Mesenchymal stem cell (in vitro differentiated cells and primary cell): ENCODE measurements around the gene AHSA1.

ENCODE experiments used
- DNase-seq: peaks from one replicate; pipeline ENCODE4 v3.0.0-alpha.2; 2013
- H2AFZ ChIP-seq: one replicate; pipeline ENCODE4 v1.6.1; 2013; ENCODE audit warnings: low read depth, mild to moderate bottlenecking, control low read depth, inconsistent platforms, low read length, moderate library complexity
- H2AK5ac ChIP-seq: 2 replicates; pipeline ENCODE4 v1.6.1; 2013; ENCODE audit warnings: low read length, moderate library complexity, mild to moderate bottlenecking, inconsistent platforms; ENCODE audit not compliant: severe bottlenecking
- H2BK120ac ChIP-seq: one replicate; pipeline ENCODE4 v1.6.1; 2013; ENCODE audit warnings: low read depth, mild to moderate bottlenecking, inconsistent platforms, low read length, moderate library complexity
- H2BK12ac ChIP-seq, 2 experiments: one replicate each; pipeline ENCODE4 v1.6.1; 2013; ENCODE audit warnings: inconsistent platforms in 2 of 2, low read length in 2 of 2, mild to moderate bottlenecking in 2 of 2, moderate library complexity in 2 of 2, control low read depth in 1 of 2
- H2BK15ac ChIP-seq: one replicate; pipeline ENCODE4 v1.6.1; 2013; ENCODE audit warnings: mild to moderate bottlenecking, low read depth, inconsistent platforms; ENCODE audit not compliant: poor library complexity, severe bottlenecking
- H2BK5ac ChIP-seq: 2 replicates; pipeline ENCODE4 v1.6.1; 2013; ENCODE audit warnings: low read depth, mild to moderate bottlenecking, low read length, control low read depth, inconsistent platforms; ENCODE audit not compliant: poor library complexity, severe bottlenecking
- H3K14ac ChIP-seq, 2 experiments: one replicate each; pipeline ENCODE4 v1.6.1; 2013; ENCODE audit warnings: inconsistent platforms in 2 of 2, low read length in 2 of 2, control low read depth in 1 of 2, mild to moderate bottlenecking in 1 of 2, moderate library complexity in 1 of 2
- H3K18ac ChIP-seq, 2 experiments: one replicate each; pipeline ENCODE4 v1.6.1; 2013; ENCODE audit warnings: inconsistent platforms in 2 of 2, low read length in 2 of 2, control low read depth in 1 of 2, low read depth in 1 of 2, mild to moderate bottlenecking in 1 of 2
- H3K23ac ChIP-seq, 2 experiments: one replicate each; pipeline ENCODE4 v1.6.1; 2013; ENCODE audit warnings: inconsistent platforms in 2 of 2, low read length in 2 of 2, mild to moderate bottlenecking in 2 of 2, moderate library complexity in 2 of 2, control low read depth in 1 of 2
- H3K27ac ChIP-seq: 2 replicates; pipeline ENCODE4 v1.5.1; 2013; ENCODE audit warnings: mild to moderate bottlenecking, moderate library complexity, low read length, control low read depth, inconsistent platforms; ENCODE audit not compliant: poor library complexity, severe bottlenecking
- H3K27me3 ChIP-seq, 2 experiments: 2 replicates each; pipeline versions ENCODE4 v1.6.1 to v1.7.0; 2013; ENCODE audit warnings: low read length in 2 of 2, mild to moderate bottlenecking in 2 of 2, moderate library complexity in 2 of 2, control low read depth in 1 of 2, inconsistent platforms in 1 of 2; ENCODE audit not compliant: control insufficient read depth in 1 of 2, insufficient read depth in 1 of 2
- H3K36me3 ChIP-seq, 2 experiments: 2 replicates each; pipeline versions ENCODE4 v1.6.1 to v1.7.0; 2013; ENCODE audit warnings: low read length in 2 of 2, control low read depth in 1 of 2, inconsistent platforms in 1 of 2, low read depth in 1 of 2, mild to moderate bottlenecking in 1 of 2; ENCODE audit not compliant: insufficient read depth in 2 of 2, control insufficient read depth in 1 of 2
- H3K4ac ChIP-seq, 2 experiments: one replicate each; pipeline ENCODE4 v1.6.1; 2013; ENCODE audit warnings: inconsistent platforms in 2 of 2, low read length in 2 of 2, mild to moderate bottlenecking in 2 of 2, moderate library complexity in 2 of 2, control low read depth in 1 of 2, low read depth in 1 of 2
- H3K4me1 ChIP-seq: 2 replicates; pipeline ENCODE4 v1.6.1; 2013; ENCODE audit warnings: low read depth, low read length, control low read depth; ENCODE audit not compliant: control insufficient read depth, insufficient read depth
- H3K4me2 ChIP-seq: 2 replicates; pipeline ENCODE4 v1.6.1; 2013; ENCODE audit warnings: low read length, mild to moderate bottlenecking, inconsistent platforms; ENCODE audit not compliant: poor library complexity, severe bottlenecking
- H3K4me3 ChIP-seq, 2 experiments: 2 replicates each; pipeline versions ENCODE4 v1.5.1 to v1.7.0; 2013; ENCODE audit warnings: low read length in 2 of 2, mild to moderate bottlenecking in 2 of 2, control low read depth in 1 of 2, low read depth in 1 of 2; ENCODE audit not compliant: insufficient read depth in 1 of 2
- H3K79me1 ChIP-seq: replicated peaks from 2 replicates; pipeline ENCODE4 v1.6.1; 2013; ENCODE audit warnings: mild to moderate bottlenecking, control low read depth, low read length, inconsistent platforms; ENCODE audit not compliant: poor library complexity, severe bottlenecking
- H3K9ac ChIP-seq: 2 replicates; pipeline ENCODE4 v1.7.0; 2013; ENCODE audit warnings: mild to moderate bottlenecking, low read length, moderate library complexity
- H3K9me3 ChIP-seq: 2 replicates; pipeline ENCODE4 v1.7.0; 2013; ENCODE audit warnings: mild to moderate bottlenecking, low read length; ENCODE audit not compliant: control insufficient read depth
- H4K8ac ChIP-seq: one replicate; pipeline ENCODE4 v1.6.1; 2013; ENCODE audit warnings: inconsistent platforms, mild to moderate bottlenecking, low read length, moderate library complexity
- H4K91ac ChIP-seq: one replicate; pipeline ENCODE4 v1.6.1; 2013; ENCODE audit warnings: mild to moderate bottlenecking, low read length, inconsistent platforms
- WGBS: methylation state at CpG from one replicate; pipeline ENCODE4 v1.1.7; 2013; ENCODE audit warnings: mixed read lengths; 5-methylcytosine and 5-hydroxymethylcytosine counted together

Gene AHSA1

DNA sequence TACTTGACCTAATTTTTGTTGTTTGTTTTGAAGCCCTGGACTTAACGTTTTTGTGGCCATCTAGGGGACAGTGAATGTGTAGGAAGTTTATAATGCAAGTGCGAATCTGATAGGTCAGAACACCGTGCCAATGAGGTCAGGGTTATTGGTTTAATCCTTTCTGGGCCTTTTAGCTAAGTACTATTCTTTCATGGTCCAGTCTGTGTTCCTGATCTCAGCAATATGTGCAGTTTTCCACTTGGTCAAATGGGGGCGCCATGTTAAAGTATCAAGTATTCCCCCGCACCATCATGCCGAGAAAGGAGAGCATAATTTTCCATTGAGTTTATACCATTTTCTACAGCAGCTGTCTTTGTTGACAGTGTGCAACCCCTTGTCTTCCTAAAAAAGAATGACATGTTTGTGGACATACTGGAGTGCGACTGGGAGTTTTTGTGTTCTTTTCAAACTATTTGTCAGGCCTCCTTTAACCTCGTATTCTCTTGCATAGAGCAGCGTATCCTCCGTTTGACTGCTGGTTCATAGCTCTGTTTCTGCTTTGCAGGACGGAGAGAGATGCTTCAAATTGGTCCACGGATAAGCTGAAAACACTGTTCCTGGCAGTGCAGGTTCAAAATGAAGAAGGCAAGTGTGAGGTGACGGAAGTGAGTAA lies 1.3 kb downstream of the AHSA1 start:
- H3K36me3 ChIP-seq: peaks cover 25 to 43% of the 10 kb centered on the region in 2 experiments
- H3K79me1 ChIP-seq: peaks cover 22% of the 10 kb centered on the region
- no peak overlapping the region for H4K91ac ChIP-seq
- no peak overlapping the region for H2AK5ac ChIP-seq
- DNase-seq: peak; percentile 84
- H4K8ac ChIP-seq: no peak overlapping the region
- peak overlapping the region in 1 of 2 experiments; percentile 92 for H3K4me3 ChIP-seq
- H3K9ac ChIP-seq: peak overlapping the region; percentile 91
- no peak overlapping the region for H3K23ac ChIP-seq
- no peak overlapping the region for H3K14ac ChIP-seq
- no peak overlapping the region for H3K27ac ChIP-seq
- peak overlapping the region; percentile 73 for H3K4me2 ChIP-seq
- H3K18ac ChIP-seq: no peak overlapping the region
- no peak overlapping the region for H2AFZ ChIP-seq
- no peak overlapping the region for H2BK120ac ChIP-seq
- H3K4ac ChIP-seq: no peak overlapping the region
- no peak overlapping the region for H2BK12ac ChIP-seq
- H3K9me3 ChIP-seq: no peaks in the 10 kb centered on the region
- H3K4me1 ChIP-seq: peaks cover 2% of the 10 kb centered on the region
- H2BK15ac ChIP-seq: no peak overlapping the region
- H3K27me3 ChIP-seq: no peaks in the 10 kb centered on the region
- no peak overlapping the region for H2BK5ac ChIP-seq
- 54% methylated on average over 13 of the region's 13 CpGs for WGBS

DNA sequence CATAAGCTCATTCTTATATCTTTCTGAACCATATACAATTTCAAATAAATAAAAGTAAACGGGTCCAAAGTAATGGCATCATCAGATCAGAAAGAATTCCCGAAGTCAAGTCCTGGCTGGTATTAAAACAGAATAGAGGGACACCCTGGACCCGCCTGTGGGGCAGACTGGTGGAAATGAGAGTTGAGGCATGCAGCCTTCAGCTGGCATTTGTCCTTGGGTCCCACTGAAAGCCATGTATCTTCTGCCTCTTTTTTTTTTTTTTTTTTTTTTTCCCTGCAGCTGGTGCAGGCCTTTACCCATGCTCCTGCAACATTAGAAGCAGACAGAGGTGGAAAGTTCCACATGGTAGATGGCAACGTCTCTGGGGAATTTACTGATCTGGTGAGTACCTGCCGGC lies 9.9 kb downstream of the AHSA1 start:
- Histone ChIP-seq H4K91ac (no peak overlapping the region), H3K23ac (no peak overlapping the region), H2AFZ (no peak overlapping the region), H2BK120ac (no peak overlapping the region), H3K79me1 (peaks cover 13% of the 10 kb centered on the region), H3K36me3 (peaks cover 42 to 67% of the 10 kb centered on the region in 2 experiments), H2BK12ac (no peak overlapping the region), H3K27me3 (peaks cover 4 to 5% of the 10 kb centered on the region in 2 experiments), H4K8ac (no peak overlapping the region), H3K9ac (no peak overlapping the region), H3K4me2 (no peak overlapping the region), H3K9me3 (no peaks in the 10 kb centered on the region), H3K27ac (no peak overlapping the region), H2AK5ac (no peak overlapping the region), H3K18ac (no peak overlapping the region), H2BK15ac (no peak overlapping the region), H3K4me1 (peaks cover 2% of the 10 kb centered on the region), H3K4me3 (no peak overlapping the region), H2BK5ac (no peak overlapping the region), H3K14ac (no peak overlapping the region), H3K4ac (no peak overlapping the region)
- DNase-seq: no peak
- 98% methylated on average over 4 of the region's 5 CpGs for WGBS

- Histone ChIP-seq H3K18ac (no peak overlapping the region), H3K14ac (no peak overlapping the region), H3K4me1 (peaks cover 2% of the 10 kb centered on the region), H3K79me1 (peaks cover 9% of the 10 kb centered on the region), H3K4ac (no peak overlapping the region), H2BK12ac (no peak overlapping the region), H4K91ac (no peak overlapping the region), H3K23ac (no peak overlapping the region), H3K27me3 (peaks cover 10 to 14% of the 10 kb centered on the region in 2 experiments), H3K4me3 (no peak overlapping the region), H3K36me3 (peaks cover 31 to 54% of the 10 kb centered on the region in 2 experiments), H3K4me2 (no peak overlapping the region), H2BK5ac (no peak overlapping the region), H4K8ac (no peak overlapping the region), H3K27ac (no peak overlapping the region), H2BK15ac (no peak overlapping the region), H3K9me3 (no peaks in the 10 kb centered on the region), H3K9ac (no peak overlapping the region), H2AK5ac (no peak overlapping the region), H2AFZ (no peak overlapping the region), H2BK120ac (no peak overlapping the region)
- WGBS: 90% methylated on average over 12 of the region's 14 CpGs
- no peak for DNase-seq
Measured at GRCh38 chr14:77469067-77469505, 11.2 kb downstream of the AHSA1 start.

- no peak overlapping the region for H3K4me2 ChIP-seq
- no peak overlapping the region for H2BK120ac ChIP-seq
- H2BK5ac ChIP-seq: no peak overlapping the region
- H4K91ac ChIP-seq: no peak overlapping the region
- H3K9ac ChIP-seq: no peak overlapping the region
- H3K18ac ChIP-seq: no peak overlapping the region
- H2BK15ac ChIP-seq: no peak overlapping the region
- H3K23ac ChIP-seq: no peak overlapping the region
- no peak overlapping the region for H3K4ac ChIP-seq
- peaks cover 2% of the 10 kb centered on the region for H3K4me1 ChIP-seq
- 100% methylated on average over 1 of the region's 1 CpG for WGBS
- no peak overlapping the region for H2BK12ac ChIP-seq
- peaks cover 5% of the 10 kb centered on the region for H3K79me1 ChIP-seq
- no peaks in the 10 kb centered on the region for H3K9me3 ChIP-seq
- H2AFZ ChIP-seq: no peak overlapping the region
- H2AK5ac ChIP-seq: peak overlapping the region; percentile 43
- H4K8ac ChIP-seq: no peak overlapping the region
- no peak overlapping the region for H3K4me3 ChIP-seq
- H3K27me3 ChIP-seq: peaks cover 14 to 18% of the 10 kb centered on the region in 2 experiments
- no peak overlapping the region for H3K27ac ChIP-seq
- no peak overlapping the region for H3K14ac ChIP-seq
- DNase-seq: no peak
- H3K36me3 ChIP-seq: peaks cover 28 to 49% of the 10 kb centered on the region in 2 experiments
Measured at GRCh38 chr14:77469539-77469938, 11.6 kb downstream of the AHSA1 start.
